ENCODE results near the gene SELP.

SELP gene

DNA sequence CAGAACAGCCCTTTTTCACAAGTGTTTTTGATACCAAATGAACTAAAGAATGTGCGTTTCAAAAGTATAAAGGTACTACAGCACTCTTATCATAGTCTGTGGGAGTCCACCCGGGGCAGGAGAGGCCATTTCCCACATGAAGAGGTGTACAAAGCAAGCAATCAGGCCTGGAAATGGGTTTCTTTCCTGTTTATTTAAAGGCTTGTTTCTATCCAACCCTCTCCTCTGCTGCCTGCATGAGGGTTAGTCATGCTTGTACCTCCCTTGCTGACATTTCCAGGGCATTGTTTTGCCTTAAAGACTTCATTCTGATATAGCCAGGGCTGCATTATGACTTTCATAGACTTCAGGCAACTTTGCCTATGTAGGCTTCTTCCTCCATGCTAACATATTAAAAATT, 11.6 kb downstream of the SELP start:
- Histone ChIP-seq H3K36me3 (replicated peaks; ENCODE audit: low read depth, low read length) (no peaks in the 10 kb centered on the region), H2AFZ (ENCODE audit: low read depth, low read length) (no peak overlapping the region), H3K79me2 (ENCODE audit: low read length) (no peaks in the 10 kb centered on the region), H4K20me1 (ENCODE audit: insufficient read depth, low read length) (no peaks in the 10 kb centered on the region), H3K9me3 (ENCODE audit: insufficient read depth, low read length) (no peaks in the 10 kb centered on the region), H3K9ac (ENCODE audit: low read length) (no peak overlapping the region), H3K4me2 (ENCODE audit: low read length) (no peak overlapping the region), H3K27me3 (ENCODE audit: low read depth, low read length) (no peaks in the 10 kb centered on the region), H3K27ac (ENCODE audit: low read length) (no peak overlapping the region), H3K4me1 (ENCODE audit: low read length) (no peaks in the 10 kb centered on the region), H3K4me3 (ENCODE audit: low read length) (no peak overlapping the region)
- TF ChIP-seq CTCF (IDR thresholded peaks at IDR 0.05; ENCODE audit: low read depth, low read length) (no peak), EZH2phosphoT487 (IDR thresholded peaks at IDR 0.05; ENCODE audit: low read depth) (no peak)

DNA sequence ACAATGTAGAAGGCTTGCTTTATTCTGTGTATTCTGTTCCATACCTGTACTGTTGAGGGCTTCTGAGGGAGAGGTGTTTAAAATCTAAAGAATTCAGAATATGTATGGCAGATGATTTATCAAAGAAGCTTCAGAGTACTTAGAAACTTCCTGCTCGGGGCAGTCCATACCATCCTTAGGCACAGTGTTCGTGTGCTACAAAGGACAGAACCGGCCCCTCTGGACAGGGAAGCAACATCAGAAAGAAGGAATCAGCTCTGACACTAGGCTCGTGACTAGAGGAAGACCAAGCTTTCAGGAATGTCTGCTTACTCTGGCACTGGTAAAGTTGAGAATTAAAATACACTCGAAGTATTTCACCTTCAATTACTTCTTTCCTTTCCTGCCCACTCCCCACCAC, 14.1 kb downstream of the SELP start:
- H3K4me3 ChIP-seq (ENCODE audit: low read length) = no peak overlapping the region
- no peak overlapping the region for H3K9ac ChIP-seq (ENCODE audit: low read length)
- no peak overlapping the region for H3K27ac ChIP-seq (ENCODE audit: low read length)
- TF ChIP-seq EZH2phosphoT487 (IDR thresholded peaks at IDR 0.05; ENCODE audit: low read depth) = no peak
- TF ChIP-seq CTCF (IDR thresholded peaks at IDR 0.05; ENCODE audit: low read depth, low read length) = no peak
- H3K36me3 ChIP-seq (replicated peaks; ENCODE audit: low read depth, low read length) = no peaks in the 10 kb centered on the region
- H4K20me1 ChIP-seq (ENCODE audit: insufficient read depth, low read length) = no peaks in the 10 kb centered on the region
- no peaks in the 10 kb centered on the region for H3K27me3 ChIP-seq (ENCODE audit: low read depth, low read length)
- no peaks in the 10 kb centered on the region for H3K79me2 ChIP-seq (ENCODE audit: low read length)
- no peak overlapping the region for H3K4me2 ChIP-seq (ENCODE audit: low read length)
- no peaks in the 10 kb centered on the region for H3K4me1 ChIP-seq (ENCODE audit: low read length)
- H2AFZ ChIP-seq (ENCODE audit: low read depth, low read length) = no peak overlapping the region
- no peaks in the 10 kb centered on the region for H3K9me3 ChIP-seq (ENCODE audit: insufficient read depth, low read length)

- Histone ChIP-seq H3K9ac (ENCODE audit: low read length) (no peak overlapping the region), H2AFZ (ENCODE audit: low read depth, low read length) (no peak overlapping the region), H4K20me1 (ENCODE audit: insufficient read depth, low read length) (no peaks in the 10 kb centered on the region), H3K4me1 (ENCODE audit: low read length) (peaks cover 14% of the 10 kb centered on the region), H3K4me3 (ENCODE audit: low read length) (no peak overlapping the region), H3K27ac (ENCODE audit: low read length) (no peak overlapping the region), H3K9me3 (ENCODE audit: insufficient read depth, low read length) (no peaks in the 10 kb centered on the region), H3K79me2 (ENCODE audit: low read length) (no peaks in the 10 kb centered on the region), H3K4me2 (ENCODE audit: low read length) (no peak overlapping the region), H3K27me3 (ENCODE audit: low read depth, low read length) (no peaks in the 10 kb centered on the region), H3K36me3 (replicated peaks; ENCODE audit: low read depth, low read length) (no peaks in the 10 kb centered on the region)
- TF ChIP-seq EZH2phosphoT487 (IDR thresholded peaks at IDR 0.05; ENCODE audit: low read depth) (no peak), CTCF (IDR thresholded peaks at IDR 0.05; ENCODE audit: low read depth, low read length) (no peak)
These were observed 19.1 kb downstream of the SELP start for GRCh38 chr1:169610858-169611257.

DNA sequence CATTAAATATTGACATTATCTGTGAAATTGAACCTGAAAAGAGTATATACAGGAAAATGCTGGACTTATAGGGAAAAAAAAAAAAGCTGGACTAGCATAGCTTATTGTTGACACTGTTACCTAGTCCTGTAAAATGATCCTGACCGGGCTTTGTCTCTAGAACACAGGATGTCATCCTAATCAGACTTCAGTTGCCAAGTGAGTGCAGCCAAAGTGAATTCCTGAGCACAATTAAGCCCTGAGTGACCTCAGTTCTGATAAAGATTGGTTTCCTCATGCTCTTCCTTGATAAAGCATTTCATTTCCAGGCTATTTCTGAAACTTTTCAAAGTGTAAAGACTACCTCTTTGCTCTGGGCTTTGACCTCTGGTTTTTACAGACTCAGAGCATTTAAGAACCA, 19.8 kb downstream of the SELP start:
- H3K9me3 ChIP-seq (ENCODE audit: insufficient read depth, low read length) = no peaks in the 10 kb centered on the region
- no peaks in the 10 kb centered on the region for H3K27me3 ChIP-seq (ENCODE audit: low read depth, low read length)
- no peak overlapping the region for H3K9ac ChIP-seq (ENCODE audit: low read length)
- no peaks in the 10 kb centered on the region for H3K36me3 ChIP-seq (replicated peaks; ENCODE audit: low read depth, low read length)
- no peak overlapping the region for H2AFZ ChIP-seq (ENCODE audit: low read depth, low read length)
- TF ChIP-seq EZH2phosphoT487 (IDR thresholded peaks at IDR 0.05; ENCODE audit: low read depth) = no peak
- no peak for TF ChIP-seq CTCF (IDR thresholded peaks at IDR 0.05; ENCODE audit: low read depth, low read length)
- H3K4me3 ChIP-seq (ENCODE audit: low read length) = no peak overlapping the region
- no peaks in the 10 kb centered on the region for H3K79me2 ChIP-seq (ENCODE audit: low read length)
- H3K27ac ChIP-seq (ENCODE audit: low read length) = no peak overlapping the region
- H4K20me1 ChIP-seq (ENCODE audit: insufficient read depth, low read length) = no peaks in the 10 kb centered on the region
- H3K4me2 ChIP-seq (ENCODE audit: low read length) = no peak overlapping the region
- peaks cover 17% of the 10 kb centered on the region for H3K4me1 ChIP-seq (ENCODE audit: low read length)
